ENCODE results near the gene EMILIN3. TPM values are rescaled to one million over a fixed set of nuclear protein-coding genes. Genes with fewer than 3 reads are reported as not detected.

The EMILIN3 gene
- total RNA-seq, 1 experiment from 2014 or later = not detected

DNA sequence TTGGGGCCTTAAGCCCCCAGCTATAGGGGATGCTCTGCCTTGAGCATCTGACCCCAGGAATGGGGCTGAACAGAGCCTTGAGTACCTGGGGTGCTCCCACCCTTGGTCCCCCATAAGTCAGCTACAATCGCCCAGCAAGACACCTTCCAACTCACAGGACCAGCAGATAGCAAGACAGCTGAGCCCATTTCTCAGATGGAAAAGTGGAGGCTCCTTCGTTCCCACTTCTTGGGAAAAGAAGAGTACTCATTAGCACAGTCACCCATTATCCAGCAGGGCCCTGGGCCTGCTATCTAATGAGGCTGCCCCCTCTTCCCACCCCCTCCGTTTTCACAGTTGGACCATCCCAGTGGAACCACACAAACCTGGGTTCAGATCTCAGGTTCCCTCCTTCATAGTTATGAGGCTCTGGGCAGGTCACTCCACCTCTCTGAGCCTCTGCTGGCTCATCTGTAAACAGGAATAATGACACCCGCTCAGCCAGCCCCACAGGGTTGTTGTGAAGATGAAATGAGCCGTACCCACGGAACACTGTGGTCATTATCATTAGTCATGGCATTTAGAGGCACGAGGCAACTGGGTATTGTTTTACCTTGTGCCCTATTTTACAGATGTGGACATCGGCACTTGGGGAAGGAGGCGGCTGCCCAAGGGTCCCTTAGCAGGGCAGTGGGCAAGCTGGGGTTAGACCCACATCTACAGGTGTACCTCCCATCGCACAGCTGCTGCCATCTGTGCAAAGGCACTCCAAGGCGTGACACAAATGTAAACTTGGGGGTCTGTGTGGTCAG, 21.5 kb downstream of the EMILIN3 start:
- no peak overlapping the region for H3K9ac ChIP-seq (ENCODE audit: low read length)
- H2AFZ ChIP-seq (ENCODE audit: low read length) = no peak overlapping the region
- no peaks in the 10 kb centered on the region for H3K9me3 ChIP-seq (ENCODE audit: low read length)
- 0 out of 2 replicates have a peak, but pooled peaks cover 2% of the 10 kb centered on the region for H4K20me1 ChIP-seq (ENCODE audit: insufficient read depth, low read depth, low read length)
- no peak for DNase-seq
- no peaks in the 10 kb centered on the region for H3K36me3 ChIP-seq (ENCODE audit: insufficient read depth, low read length)
- H3K4me1 ChIP-seq (ENCODE audit: low read length) = peaks cover 4% of the 10 kb centered on the region
- H3K27me3 ChIP-seq (ENCODE audit: low read length) = no peaks in the 10 kb centered on the region
- no peaks in the 10 kb centered on the region for H3K9me2 ChIP-seq (replicated peaks; ENCODE audit: insufficient read depth, low read length)
- H3K4me2 ChIP-seq (ENCODE audit: low read depth, low read length, poor library complexity, severe bottlenecking) = no peak overlapping the region
- H3K4me3 ChIP-seq (ENCODE audit: low read length) = no peak overlapping the region
- no peak overlapping the region for H3K27ac ChIP-seq (ENCODE audit: low read length)
- no peaks in the 10 kb centered on the region for H3K79me2 ChIP-seq (ENCODE audit: low read length)

DNA sequence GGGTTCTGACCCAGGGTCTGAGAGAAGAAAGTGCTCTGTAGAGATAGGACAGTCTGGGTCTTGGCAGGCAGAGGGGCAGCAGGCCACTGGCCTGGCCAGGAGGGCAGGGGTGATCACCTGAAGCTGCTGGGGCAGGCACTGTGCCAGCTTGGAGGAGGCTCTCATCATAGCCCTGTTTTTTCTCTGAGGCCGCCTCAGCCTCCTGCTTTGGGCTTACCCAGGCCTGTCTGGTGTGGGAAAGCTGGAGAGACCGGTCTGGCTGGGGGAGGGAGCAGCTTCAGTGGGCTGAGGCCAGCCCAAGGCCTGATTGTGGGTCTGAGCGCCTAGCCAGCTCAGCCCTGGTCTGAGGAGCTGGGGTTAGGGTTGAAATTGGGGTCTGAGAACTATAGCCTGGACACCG, 22.1 kb downstream of the EMILIN3 start:
- 0 out of 2 replicates have a peak, but pooled peaks cover 4% of the 10 kb centered on the region for H4K20me1 ChIP-seq (ENCODE audit: insufficient read depth, low read depth, low read length)
- H3K9ac ChIP-seq (ENCODE audit: low read length) = no peak overlapping the region

DNA sequence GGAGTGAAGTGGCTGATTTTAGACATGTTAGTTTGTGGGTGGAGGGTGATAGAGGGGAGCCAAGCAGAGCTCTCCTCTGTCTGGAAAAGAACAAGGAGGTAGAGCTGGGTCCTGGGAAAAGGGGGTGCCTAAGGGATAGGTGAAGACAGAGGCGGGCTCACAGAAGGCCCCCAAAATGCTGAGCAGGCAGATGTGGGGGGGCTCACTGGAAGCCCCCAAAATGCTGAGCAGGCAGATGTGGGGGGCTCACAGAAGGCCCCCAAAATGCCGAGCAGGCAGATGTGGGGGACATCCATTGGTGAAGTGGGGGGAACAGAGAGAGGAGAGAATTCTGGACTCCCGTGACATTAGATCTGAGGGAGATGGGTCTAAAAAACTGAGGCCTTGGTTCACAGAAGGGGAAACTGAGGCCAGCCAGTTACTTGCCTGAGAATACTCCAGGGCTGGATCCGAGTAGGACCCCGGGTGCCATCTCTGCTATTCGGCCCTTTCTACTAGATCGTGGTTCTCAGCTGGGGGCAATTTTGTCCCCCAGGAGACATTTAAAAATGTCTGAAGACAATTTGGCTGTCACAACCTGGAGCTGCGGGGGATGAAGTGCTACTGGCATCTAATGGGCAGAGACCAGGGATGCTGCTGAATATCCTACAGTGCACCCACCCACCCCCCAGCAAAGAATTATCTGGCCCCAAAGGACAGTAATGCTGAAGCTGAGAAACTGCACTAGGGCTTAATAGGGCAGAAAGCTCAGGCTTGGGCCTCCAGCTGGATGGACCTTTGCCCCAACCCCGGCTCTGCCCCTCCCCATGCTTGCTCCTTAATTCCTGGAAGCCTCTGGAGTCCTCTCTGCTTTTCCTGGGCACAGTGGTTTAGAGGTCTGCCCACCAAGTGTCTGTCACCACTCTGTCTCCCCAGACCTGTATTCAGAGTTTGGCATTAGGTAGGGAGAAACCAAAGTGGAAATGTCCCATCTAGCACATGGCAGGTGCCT, 23.8 kb downstream of the EMILIN3 start:
- Histone ChIP-seq H3K27me3 (ENCODE audit: low read length) (no peaks in the 10 kb centered on the region), H3K36me3 (ENCODE audit: insufficient read depth, low read length) (no peaks in the 10 kb centered on the region), H3K4me1 (ENCODE audit: low read length) (peaks cover 5% of the 10 kb centered on the region), H4K20me1 (ENCODE audit: insufficient read depth, low read depth, low read length) (0 out of 2 replicates have a peak, but pooled peaks cover 4% of the 10 kb centered on the region), H3K9ac (ENCODE audit: low read length) (no peak overlapping the region), H3K9me2 (replicated peaks; ENCODE audit: insufficient read depth, low read length) (no peaks in the 10 kb centered on the region), H3K79me2 (ENCODE audit: low read length) (no peaks in the 10 kb centered on the region), H3K27ac (ENCODE audit: low read length) (no peak overlapping the region), H3K4me2 (ENCODE audit: low read depth, low read length, poor library complexity, severe bottlenecking) (no peak overlapping the region), H2AFZ (ENCODE audit: low read length) (no peak overlapping the region), H3K4me3 (ENCODE audit: low read length) (no peak overlapping the region), H3K9me3 (ENCODE audit: low read length) (no peaks in the 10 kb centered on the region)
- no peak for DNase-seq

More for the DNA sequence above, 22.1 kb downstream of the EMILIN3 start:
- H3K36me3 ChIP-seq (ENCODE audit: insufficient read depth, low read length) = no peaks in the 10 kb centered on the region
- H3K27ac ChIP-seq (ENCODE audit: low read length) = no peak overlapping the region
- H3K4me2 ChIP-seq (ENCODE audit: low read depth, low read length, poor library complexity, severe bottlenecking) = no peak overlapping the region
- DNase-seq = no peak
- H3K4me1 ChIP-seq (ENCODE audit: low read length) = peaks cover 5% of the 10 kb centered on the region
- H3K4me3 ChIP-seq (ENCODE audit: low read length) = no peak overlapping the region
- H3K27me3 ChIP-seq (ENCODE audit: low read length) = no peaks in the 10 kb centered on the region
- no peaks in the 10 kb centered on the region for H3K9me3 ChIP-seq (ENCODE audit: low read length)
- H2AFZ ChIP-seq (ENCODE audit: low read length) = no peak overlapping the region
- H3K79me2 ChIP-seq (ENCODE audit: low read length) = no peaks in the 10 kb centered on the region
- H3K9me2 ChIP-seq (replicated peaks; ENCODE audit: insufficient read depth, low read length) = no peaks in the 10 kb centered on the region

DNA sequence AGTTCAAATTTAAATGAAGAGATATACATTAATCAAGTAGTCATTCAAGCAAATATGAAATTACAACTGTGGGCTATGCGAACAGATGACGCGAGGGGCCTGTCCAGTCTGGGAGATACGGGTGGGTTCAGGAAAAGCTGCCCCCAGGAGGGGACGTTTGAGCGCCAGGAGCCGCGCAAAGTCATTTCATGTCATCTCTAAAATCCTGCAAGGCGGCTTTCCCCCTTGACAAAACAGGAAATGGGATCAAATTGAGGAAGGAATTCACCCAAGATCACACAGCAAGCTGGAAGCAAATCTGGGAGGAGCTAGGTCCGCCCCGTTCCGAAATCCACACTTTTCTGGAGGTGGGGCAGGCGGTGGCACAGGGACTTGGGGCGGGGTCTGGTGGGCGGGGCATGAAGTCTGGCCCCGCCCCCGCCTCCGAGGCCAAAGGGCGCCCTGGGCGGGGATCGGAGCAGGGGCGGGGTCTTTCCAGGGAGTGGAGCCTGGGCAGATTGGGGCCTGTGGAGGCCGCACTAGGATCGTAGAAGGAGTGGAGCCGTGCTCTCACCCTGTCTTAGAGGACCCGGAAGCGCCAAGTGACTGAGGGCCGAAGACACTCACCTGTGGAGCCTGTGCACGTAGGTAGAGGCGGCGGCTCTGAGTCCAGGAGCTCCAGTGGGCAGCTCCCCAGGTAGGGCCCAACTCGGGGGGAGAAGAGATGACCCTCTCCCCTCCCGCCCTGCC, 26.1 kb downstream of the EMILIN3 start, which contains the start of gene LPIN3:
Gene LPIN3, plus strand, starts transcription at position 495 of the 729 bp plus-strand sequence. CDS start 4,983 bp downstream, outside the sequence.
- no peaks in the 10 kb centered on the region for H3K27me3 ChIP-seq (ENCODE audit: low read length)
- H3K4me3 ChIP-seq (ENCODE audit: low read length) = no peak within 1 kb of the TSS
- no peak within 1 kb of the TSS for H3K9ac ChIP-seq (ENCODE audit: low read length)
- no peaks in the 10 kb centered on the region for H3K9me3 ChIP-seq (ENCODE audit: low read length)
- no peaks in the 10 kb centered on the region for H3K36me3 ChIP-seq (ENCODE audit: insufficient read depth, low read length)
- H3K9me2 ChIP-seq (replicated peaks; ENCODE audit: insufficient read depth, low read length) = no peaks in the 10 kb centered on the region
- H3K79me2 ChIP-seq (ENCODE audit: low read length) = no peaks in the 10 kb centered on the region
- 0 out of 2 replicates have a peak, but pooled peaks cover 4% of the 10 kb centered on the region for H4K20me1 ChIP-seq (ENCODE audit: insufficient read depth, low read depth, low read length)
- H2AFZ ChIP-seq (ENCODE audit: low read length) = no peak within 1 kb of the TSS
- peaks cover 5% of the 10 kb centered on the region for H3K4me1 ChIP-seq (ENCODE audit: low read length)
- peak within 1 kb of the TSS; percentile 53 for H3K4me2 ChIP-seq (ENCODE audit: low read depth, low read length, poor library complexity, severe bottlenecking)
- no peak within 1 kb of the TSS for H3K27ac ChIP-seq (ENCODE audit: low read length)
- peak; percentile 55 for DNase-seq

DNA sequence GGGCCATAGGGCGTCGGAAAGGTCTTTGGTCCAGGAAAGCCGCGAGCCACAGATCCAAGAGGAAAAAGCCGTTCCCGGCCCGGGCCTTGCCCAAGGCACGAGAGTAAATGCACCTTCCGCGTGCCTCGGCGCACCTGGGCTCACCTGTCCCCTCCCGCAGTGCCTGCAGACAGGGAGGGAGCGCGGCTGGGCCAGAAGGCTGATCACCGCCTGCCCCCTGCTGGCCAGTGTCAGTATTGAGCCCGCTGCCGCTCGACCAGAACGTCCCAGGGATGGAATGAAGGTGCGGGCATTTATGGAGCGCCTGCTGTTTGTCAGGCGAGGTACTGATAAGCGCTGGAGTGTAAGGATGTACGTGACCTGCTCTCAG, 26.7 kb downstream of the EMILIN3 start:
- Histone ChIP-seq H3K9me2 (replicated peaks; ENCODE audit: insufficient read depth, low read length) (no peaks in the 10 kb centered on the region), H3K9ac (ENCODE audit: low read length) (no peak overlapping the region), H3K4me3 (ENCODE audit: low read length) (no peak overlapping the region), H2AFZ (ENCODE audit: low read length) (no peak overlapping the region), H4K20me1 (ENCODE audit: insufficient read depth, low read depth, low read length) (0 out of 2 replicates have a peak, but pooled peaks cover 4% of the 10 kb centered on the region), H3K4me1 (ENCODE audit: low read length) (peaks cover 5% of the 10 kb centered on the region), H3K4me2 (ENCODE audit: low read depth, low read length, poor library complexity, severe bottlenecking) (peak overlapping the region; percentile 53), H3K27ac (ENCODE audit: low read length) (no peak overlapping the region), H3K9me3 (ENCODE audit: low read length) (no peaks in the 10 kb centered on the region), H3K27me3 (ENCODE audit: low read length) (no peaks in the 10 kb centered on the region), H3K36me3 (ENCODE audit: insufficient read depth, low read length) (no peaks in the 10 kb centered on the region), H3K79me2 (ENCODE audit: low read length) (no peaks in the 10 kb centered on the region)
- peak; percentile 89 for DNase-seq

DNA sequence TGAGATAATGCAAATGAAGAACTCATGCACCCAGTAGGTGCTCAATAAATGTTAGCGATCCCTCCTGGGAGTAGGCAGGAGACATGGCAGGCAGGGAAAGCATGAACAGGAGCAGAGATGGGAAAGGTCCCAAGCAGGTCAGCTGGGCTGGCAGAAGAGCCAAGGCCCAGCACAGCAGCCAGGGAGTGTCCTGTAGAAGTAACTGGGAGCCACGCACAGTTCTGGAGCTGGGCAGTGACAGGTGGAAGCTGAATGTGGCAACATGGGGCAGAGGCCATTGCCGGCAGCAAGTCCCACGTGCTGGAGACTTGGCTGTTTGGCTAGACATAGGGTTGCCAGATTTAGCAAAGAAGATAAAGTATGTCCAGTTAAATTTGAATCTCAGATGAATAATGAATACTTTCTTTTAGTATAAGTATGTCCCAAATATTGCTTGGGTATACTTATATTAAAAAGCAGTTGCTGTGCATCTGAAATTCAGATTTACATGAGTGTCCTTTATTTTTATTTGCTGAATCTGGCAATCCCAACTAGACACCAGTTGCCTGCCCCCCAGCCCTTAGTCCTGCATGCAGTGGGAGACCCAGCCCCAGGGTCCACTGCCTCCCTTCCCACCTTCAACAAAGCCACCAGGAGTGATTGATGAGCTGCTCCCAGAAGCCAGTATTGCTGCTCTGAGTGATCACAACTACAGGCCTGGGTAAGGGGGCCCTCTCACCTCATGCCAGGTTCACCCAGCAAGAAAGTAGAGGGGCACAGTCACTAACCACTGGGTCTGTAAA, 29.7 kb downstream of the EMILIN3 start:
- H3K27me3 ChIP-seq (ENCODE audit: low read length) = no peaks in the 10 kb centered on the region
- no peaks in the 10 kb centered on the region for H3K79me2 ChIP-seq (ENCODE audit: low read length)
- peaks cover 5% of the 10 kb centered on the region for H3K4me1 ChIP-seq (ENCODE audit: low read length)
- H4K20me1 ChIP-seq (ENCODE audit: insufficient read depth, low read depth, low read length) = 0 out of 2 replicates have a peak, but pooled peaks cover 4% of the 10 kb centered on the region
- H3K4me2 ChIP-seq (ENCODE audit: low read depth, low read length, poor library complexity, severe bottlenecking) = no peak overlapping the region
- no peaks in the 10 kb centered on the region for H3K9me3 ChIP-seq (ENCODE audit: low read length)
- H3K4me3 ChIP-seq (ENCODE audit: low read length) = no peak overlapping the region
- H3K36me3 ChIP-seq (ENCODE audit: insufficient read depth, low read length) = no peaks in the 10 kb centered on the region
- H3K27ac ChIP-seq (ENCODE audit: low read length) = no peak overlapping the region
- H3K9me2 ChIP-seq (replicated peaks; ENCODE audit: insufficient read depth, low read length) = no peaks in the 10 kb centered on the region
- no peak overlapping the region for H3K9ac ChIP-seq (ENCODE audit: low read length)
- H2AFZ ChIP-seq (ENCODE audit: low read length) = no peak overlapping the region
- DNase-seq = no peak

DNA sequence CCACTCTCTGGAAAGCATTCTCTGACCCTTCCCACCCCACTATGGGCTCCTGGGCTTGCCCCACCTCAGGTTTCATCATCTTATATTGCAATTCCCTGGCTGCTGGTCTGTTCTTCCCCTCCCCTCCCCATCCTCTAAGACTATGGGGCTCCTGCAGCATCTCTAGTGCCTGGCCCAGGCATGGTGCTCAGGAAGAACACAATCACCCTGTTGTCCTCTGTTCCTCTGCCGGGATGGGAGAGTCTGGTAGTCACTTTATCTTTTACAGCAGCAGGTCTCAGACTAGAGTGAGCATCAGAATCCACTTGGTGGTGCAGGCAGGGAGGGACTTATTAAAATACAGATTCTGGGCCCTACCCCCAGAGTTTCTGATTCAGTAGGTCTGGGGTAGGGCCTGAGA, 31.0 kb downstream of the EMILIN3 start:
- Histone ChIP-seq H3K27ac (ENCODE audit: low read length) (no peak overlapping the region), H3K4me2 (ENCODE audit: low read depth, low read length, poor library complexity, severe bottlenecking) (no peak overlapping the region), H4K20me1 (ENCODE audit: insufficient read depth, low read depth, low read length) (0 out of 2 replicates have a peak, but pooled peaks cover 4% of the 10 kb centered on the region), H3K9ac (ENCODE audit: low read length) (no peak overlapping the region), H3K79me2 (ENCODE audit: low read length) (no peaks in the 10 kb centered on the region), H3K36me3 (ENCODE audit: insufficient read depth, low read length) (no peaks in the 10 kb centered on the region), H3K4me1 (ENCODE audit: low read length) (peaks cover 5% of the 10 kb centered on the region), H3K27me3 (ENCODE audit: low read length) (no peaks in the 10 kb centered on the region), H3K4me3 (ENCODE audit: low read length) (no peak overlapping the region), H3K9me2 (replicated peaks; ENCODE audit: insufficient read depth, low read length) (no peaks in the 10 kb centered on the region), H3K9me3 (ENCODE audit: low read length) (no peaks in the 10 kb centered on the region), H2AFZ (ENCODE audit: low read length) (no peak overlapping the region)
- DNase-seq = no peak
